SK-N-SH (cell line): ENCODE measurements around the gene ATP11B. TPM values are rescaled to one million over a fixed set of nuclear protein-coding genes. Genes with fewer than 3 reads are reported as not detected.
A peak's percentile ranks its signal among the peaks of the same experiment; 100 is the strongest.

Source experiments
- CTCF ChIA-PET: fragments of 300-600, 350-600 bp; formaldehyde crosslinking; extraction: SDS; loops from one replicate; lab custom pipeline; 2021; lab: Yijun Ruan, JAX
- POLR2A ChIA-PET: fragments of 350-600 bp; sonication (Branson Sonifier 250); formaldehyde crosslinking; extraction: SDS; loops from one replicate; lab custom pipeline; 2020; ENCODE audit warnings: antibody characterized with exemption, inconsistent platforms; lab: Yijun Ruan, JAX
- DNase-seq: peaks from one replicate; pipeline ENCODE4 v3.0.0; 2012
- H2AFZ ChIP-seq: fragments of 200-600 bp; sonication (generic); 2 replicates; pipeline ENCODE4 v1.8.1; 2016; ENCODE audit warnings: antibody characterized with exemption, mild to moderate bottlenecking, low read depth
- H3F3A ChIP-seq: fragments of 200-600 bp; sonication (generic); replicated peaks from 2 replicates; pipeline ENCODE3; 2016; ENCODE audit warnings: antibody characterized with exemption, mild to moderate bottlenecking; ENCODE audit not compliant: insufficient read depth
- H3K27ac ChIP-seq, 2 experiments: fragments of 200-500 bp in 1 of 2; fragments of 200-600 bp in 1 of 2; sonication (Bioruptor generic) in 1 of 2; sonication (generic), shearing (Covaris generic) in 1 of 2; 2 replicates each; pipeline versions ENCODE4 v1.5.1 to v1.6.1; 2014 to 2016; ENCODE audit warnings: low read depth in 2 of 2, inconsistent platforms in 1 of 2, low read length in 1 of 2, mild to moderate bottlenecking in 1 of 2, mixed read lengths in 1 of 2
- H3K27me3 ChIP-seq: fragments of 200-600 bp; sonication (generic), shearing (Covaris generic); 2 replicates; pipeline ENCODE4 v1.6.1; 2016; ENCODE audit warnings: mixed run types; ENCODE audit not compliant: insufficient read depth
- H3K36me3 ChIP-seq, 2 experiments: fragments of 200-500 bp in 1 of 2; fragments of 200-600 bp in 1 of 2; sonication (Bioruptor generic) in 1 of 2; sonication (generic) in 1 of 2; replicated peaks in 1 of 2; 2 replicates each; pipeline versions ENCODE3 to v1.5.1; 2014 to 2016; ENCODE audit warnings: low read length in 1 of 2, mild to moderate bottlenecking in 1 of 2; ENCODE audit not compliant: insufficient read depth in 2 of 2, control insufficient read depth in 1 of 2
- H3K4me1 ChIP-seq, 2 experiments: fragments of 200-500 bp in 1 of 2; fragments of 200-600 bp in 1 of 2; sonication (Bioruptor generic) in 1 of 2; sonication (generic), shearing (Covaris generic) in 1 of 2; 2 replicates each; pipeline versions ENCODE4 v1.5.1 to v1.6.1; 2014 to 2016; ENCODE audit warnings: low read depth in 1 of 2, low read length in 1 of 2, mixed run types in 1 of 2; ENCODE audit not compliant: insufficient read depth in 2 of 2, control insufficient read depth in 1 of 2
- H3K4me2 ChIP-seq: fragments of 200-600 bp; sonication (generic), shearing (Covaris generic); 2 replicates; pipeline ENCODE4 v1.6.1; 2017; ENCODE audit warnings: mixed run types
- H3K4me3 ChIP-seq, 2 experiments: fragments of 200-500 bp in 1 of 2; fragments of 200-600 bp in 1 of 2; sonication (Bioruptor generic) in 1 of 2; sonication (generic), shearing (Covaris generic) in 1 of 2; 2 replicates each; pipeline versions ENCODE4 v1.5.1 to v1.8.1; 2014 to 2016; ENCODE audit warnings: low read depth in 2 of 2, inconsistent platforms in 1 of 2, low read length in 1 of 2, mild to moderate bottlenecking in 1 of 2, mixed read lengths in 1 of 2, moderate library complexity in 1 of 2
- H3K79me2 ChIP-seq: fragments of 200-600 bp; sonication (generic); 2 replicates; pipeline ENCODE4 v1.8.1; 2017; ENCODE audit warnings: mild to moderate bottlenecking; ENCODE audit not compliant: insufficient read depth
- H3K9ac ChIP-seq: fragments of 200-600 bp; sonication (generic); 2 replicates; pipeline ENCODE4 v1.6.1; 2017; ENCODE audit warnings: mixed run types
- H3K9me2 ChIP-seq: fragments of 200-600 bp; sonication (generic); 2 replicates; pipeline ENCODE4 v1.6.1; 2017; ENCODE audit warnings: mixed run types
- H3K9me3 ChIP-seq: fragments of 200-600 bp; sonication (generic); 2 replicates; pipeline ENCODE4 v1.6.1; 2017; ENCODE audit warnings: mixed run types, mild to moderate bottlenecking, moderate library complexity
- H4K20me1 ChIP-seq: fragments of 200-600 bp; sonication (generic); 2 replicates; pipeline ENCODE4 v1.6.1; 2017; ENCODE audit warnings: mild to moderate bottlenecking, mixed run types; ENCODE audit not compliant: insufficient read depth
- ELF1 ChIP-seq: IDR thresholded peaks from 2 replicates; pipeline ENCODE4 v1.4.0; 2012
- EP300 ChIP-seq, 2 experiments: IDR thresholded peaks; 2 replicates each; pipeline versions ENCODE4 v1.4.0 to v1.6.1; 2012; ENCODE audit warnings: borderline replicate concordance in 1 of 2, low read depth in 1 of 2, low read length in 1 of 2
- FOXJ3 ChIP-seq: sonication (generic); formaldehyde crosslinking; IDR thresholded peaks from 2 replicates; pipeline ENCODE4 v1.5.1; 2020; ENCODE audit warnings: mild to moderate bottlenecking, missing genetic modification reagents
- POLR2AphosphoS5 ChIP-seq: IDR thresholded peaks from 2 replicates; pipeline ENCODE4 v1.6.1; 2012; ENCODE audit warnings: low read depth, low read length
- SIN3A ChIP-seq: IDR thresholded peaks from 2 replicates; pipeline ENCODE4 v1.6.1; 2012; ENCODE audit warnings: low read depth, mild to moderate bottlenecking, low read length, moderate library complexity, borderline replicate concordance
- TAF1 ChIP-seq: IDR thresholded peaks from 2 replicates; pipeline ENCODE4 v1.6.1; 2012; ENCODE audit warnings: low read depth, mild to moderate bottlenecking, low read length, moderate library complexity, borderline replicate concordance
- TCF12 ChIP-seq: IDR thresholded peaks from 2 replicates; pipeline ENCODE4 v1.4.0; 2012
- TEAD4 ChIP-seq: IDR thresholded peaks from 2 replicates; pipeline ENCODE4 v1.4.0; 2012; ENCODE audit warnings: mild to moderate bottlenecking, borderline replicate concordance; ENCODE audit not compliant: insufficient read depth
- WGBS: methylation state at CpG from one replicate; pipeline ENCODE4 v1.1.6; 2017; ENCODE audit warnings: low lambda C conversion rate; 5-methylcytosine and 5-hydroxymethylcytosine counted together
- polyA plus RNA-seq, 3 experiments: library from polyadenylated mRNA; depleted of rRNA; stranded (reverse); fragments of >200 nt; gene quantifications; 2 replicates each; pipeline ENCODE4 v1.2.3, GENCODE V29; 2012
- TF ChIP-seq, protein P1 (sequence below): IDR thresholded peaks from 2 replicates; pipeline ENCODE4 v1.4.0; 2012; ENCODE audit warnings: low read depth
- TF ChIP-seq, protein P2 (sequence below): fragments of 150-350 bp; IDR thresholded peaks from 2 replicates; pipeline ENCODE4 v1.6.1; 2017; ENCODE audit warnings: antibody characterized with exemption, low read length, low read depth, borderline replicate concordance
- TF ChIP-seq, protein P3 (sequence below): IDR thresholded peaks from 2 replicates; pipeline ENCODE4; 2012
- TF ChIP-seq, protein P4 (sequence below): fragments of 150-350 bp; IDR thresholded peaks from 2 replicates; pipeline ENCODE4 v1.6.1; 2016; ENCODE audit warnings: mild to moderate bottlenecking, low read depth, low read length

ATP11B gene
- polyA plus RNA-seq, 1 of the 3 experiments (the other 2 are of a cell fraction), result 8.7 TPM

DNA sequence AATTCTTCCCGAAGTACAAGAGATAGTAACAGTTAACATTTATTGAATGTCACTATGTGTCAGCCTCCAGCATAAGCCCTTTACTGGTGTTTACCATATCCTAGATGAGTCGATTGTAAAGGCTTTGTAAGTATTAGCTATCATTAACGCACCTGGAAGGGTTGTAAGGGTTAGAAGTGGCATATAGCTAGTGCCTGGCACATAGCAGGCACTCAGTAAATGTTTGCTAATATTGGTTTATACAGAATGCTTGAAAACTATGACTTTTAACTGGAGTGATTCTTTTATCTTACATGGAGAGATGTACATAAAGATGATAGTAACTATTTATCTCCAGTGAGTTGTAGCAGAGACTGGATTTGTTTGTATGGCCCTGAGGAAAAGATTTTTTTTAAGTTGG lies 46.3 kb upstream of the ATP11B start:
- Histone ChIP-seq H3K9ac (no peak overlapping the region), H2AFZ (no peak overlapping the region), H3K4me2 (no peak overlapping the region), H3K27ac (no peak overlapping the region), H3F3A (no peaks in the 10 kb centered on the region), H3K36me3 (no peaks in the 10 kb centered on the region), H3K9me2 (no peaks in the 10 kb centered on the region), H4K20me1 (no peaks in the 10 kb centered on the region), H3K27me3 (no peaks in the 10 kb centered on the region), H3K9me3 (no peaks in the 10 kb centered on the region), H3K4me3 (no peak overlapping the region), H3K4me1 (no peaks in the 10 kb centered on the region), H3K79me2 (no peaks in the 10 kb centered on the region)
- TF ChIP-seq ELF1 (no peak), TEAD4 (no peak), FOXJ3 (CRISPR knock-in tag) (no peak), EP300 (IDR thresholded peaks at IDR 0.05; ENCODE audit: borderline replicate concordance in 1 of 2, low read depth in 1 of 2, low read length in 1 of 2) (no peak), TAF1 (no peak)
- TF ChIP-seq, protein P1, sequence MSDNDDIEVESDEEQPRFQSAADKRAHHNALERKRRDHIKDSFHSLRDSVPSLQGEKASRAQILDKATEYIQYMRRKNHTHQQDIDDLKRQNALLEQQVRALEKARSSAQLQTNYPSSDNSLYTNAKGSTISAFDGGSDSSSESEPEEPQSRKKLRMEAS, result no peak
- TF ChIP-seq, protein P2, sequence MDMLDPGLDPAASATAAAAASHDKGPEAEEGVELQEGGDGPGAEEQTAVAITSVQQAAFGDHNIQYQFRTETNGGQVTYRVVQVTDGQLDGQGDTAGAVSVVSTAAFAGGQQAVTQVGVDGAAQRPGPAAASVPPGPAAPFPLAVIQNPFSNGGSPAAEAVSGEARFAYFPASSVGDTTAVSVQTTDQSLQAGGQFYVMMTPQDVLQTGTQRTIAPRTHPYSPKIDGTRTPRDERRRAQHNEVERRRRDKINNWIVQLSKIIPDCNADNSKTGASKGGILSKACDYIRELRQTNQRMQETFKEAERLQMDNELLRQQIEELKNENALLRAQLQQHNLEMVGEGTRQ, result no peak
- DNase-seq, result no peak
- 43% methylated on average over 3 of the region's 3 CpGs for WGBS
- CTCF ChIA-PET, result interaction anchor here (0.9 to 1.2 kb wide), 2 partner anchors 85 to 90 kb away, joined by 3 read pairs; no protein-coding TSS in a partner anchor
- POLR2A ChIA-PET, result no interaction called here

DNA sequence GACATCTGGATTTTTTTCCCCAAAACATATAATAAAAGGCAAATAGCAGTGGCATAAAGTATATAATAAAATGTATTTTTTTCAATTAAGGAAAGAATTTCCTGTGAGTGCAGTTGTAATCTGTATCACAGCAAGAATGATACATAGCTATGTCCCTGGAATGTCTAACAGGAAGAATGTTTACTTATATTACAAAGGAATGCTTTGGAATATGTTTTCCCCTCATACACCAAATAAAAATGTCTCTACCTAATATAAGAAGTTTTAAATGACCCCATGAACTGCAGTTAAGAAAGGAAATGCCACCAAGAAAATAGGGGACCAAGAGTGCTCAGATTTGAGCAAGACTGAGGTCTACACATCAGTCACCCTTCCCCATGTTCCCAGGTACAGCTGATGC lies 38.0 kb upstream of the ATP11B start:
- Histone ChIP-seq H3K4me3 (no peak overlapping the region), H3K9me2 (no peaks in the 10 kb centered on the region), H3K4me2 (no peak overlapping the region), H3K36me3 (no peaks in the 10 kb centered on the region), H3K27ac (peak overlapping the region; percentile 34 to 54; a peak in 2 of 4 replicates), H3K27me3 (no peaks in the 10 kb centered on the region), H2AFZ (peak overlapping the region; percentile 40; the same call in 1 of the 2 replicates), H3K4me1 (peaks cover 0 to 17% of the 10 kb centered on the region in 2 experiments; a peak in 1 of 4 replicates), H3F3A (peaks cover 12% of the 10 kb centered on the region), H3K9ac (no peak overlapping the region), H4K20me1 (no peaks in the 10 kb centered on the region), H3K9me3 (no peaks in the 10 kb centered on the region), H3K79me2 (no peaks in the 10 kb centered on the region)
- ChIA-PET CTCF (no interaction called here), POLR2A (no interaction called here)
- peak in 1 of 2 experiments; percentile 32; a peak in 1 of 4 replicates for TF ChIP-seq EP300 (IDR thresholded peaks at IDR 0.05; ENCODE audit: borderline replicate concordance in 1 of 2, low read depth in 1 of 2, low read length in 1 of 2)
- peak; percentile 49; the same call in 1 of the 2 replicates for TF ChIP-seq TEAD4
- no peak for TF ChIP-seq SIN3A
- TF ChIP-seq, protein P3, sequence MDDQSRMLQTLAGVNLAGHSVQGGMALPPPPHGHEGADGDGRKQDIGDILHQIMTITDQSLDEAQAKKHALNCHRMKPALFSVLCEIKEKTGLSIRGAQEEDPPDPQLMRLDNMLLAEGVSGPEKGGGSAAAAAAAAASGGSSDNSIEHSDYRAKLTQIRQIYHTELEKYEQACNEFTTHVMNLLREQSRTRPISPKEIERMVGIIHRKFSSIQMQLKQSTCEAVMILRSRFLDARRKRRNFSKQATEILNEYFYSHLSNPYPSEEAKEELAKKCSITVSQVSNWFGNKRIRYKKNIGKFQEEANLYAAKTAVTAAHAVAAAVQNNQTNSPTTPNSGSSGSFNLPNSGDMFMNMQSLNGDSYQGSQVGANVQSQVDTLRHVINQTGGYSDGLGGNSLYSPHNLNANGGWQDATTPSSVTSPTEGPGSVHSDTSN, result 0 out of 2 replicates have a peak, but pooled peaks have one; percentile 16
- TF ChIP-seq, protein P4, sequence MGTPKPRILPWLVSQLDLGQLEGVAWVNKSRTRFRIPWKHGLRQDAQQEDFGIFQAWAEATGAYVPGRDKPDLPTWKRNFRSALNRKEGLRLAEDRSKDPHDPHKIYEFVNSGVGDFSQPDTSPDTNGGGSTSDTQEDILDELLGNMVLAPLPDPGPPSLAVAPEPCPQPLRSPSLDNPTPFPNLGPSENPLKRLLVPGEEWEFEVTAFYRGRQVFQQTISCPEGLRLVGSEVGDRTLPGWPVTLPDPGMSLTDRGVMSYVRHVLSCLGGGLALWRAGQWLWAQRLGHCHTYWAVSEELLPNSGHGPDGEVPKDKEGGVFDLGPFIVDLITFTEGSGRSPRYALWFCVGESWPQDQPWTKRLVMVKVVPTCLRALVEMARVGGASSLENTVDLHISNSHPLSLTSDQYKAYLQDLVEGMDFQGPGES, result no peak
- TF ChIP-seq POLR2AphosphoS5, result no peak
- peak; percentile 23; the same call in 1 of the 2 replicates for TF ChIP-seq TCF12
- DNase-seq, result no peak
